Endothelial cell (in vitro differentiated cells): ENCODE measurements around the gene TUBB2B. TPM values are rescaled to one million over a fixed set of nuclear protein-coding genes. Genes with fewer than 3 reads are reported as not detected.

ENCODE experiments used
- DNase-seq: peaks from one replicate; pipeline ENCODE4 v3.0.0; 2021; ENCODE audit warnings: low spot score
- H3K27ac Mint-ChIP-seq: one replicate; pipeline ENCODE4 v1.8.0; 2021; ENCODE audit warnings: mixed read lengths, inconsistent platforms; ENCODE audit not compliant: unreplicated experiment
- H3K27me3 Mint-ChIP-seq: one replicate; pipeline ENCODE4 v1.8.0; 2021; ENCODE audit warnings: mild to moderate bottlenecking, moderate library complexity, mixed read lengths, inconsistent platforms; ENCODE audit not compliant: unreplicated experiment
- H3K36me3 Mint-ChIP-seq: one replicate; pipeline ENCODE4 v1.8.0; 2021; ENCODE audit warnings: mild to moderate bottlenecking, low read depth, mixed read lengths, inconsistent platforms; ENCODE audit not compliant: unreplicated experiment
- H3K4me1 Mint-ChIP-seq: one replicate; pipeline ENCODE4 v1.8.0; 2021; ENCODE audit warnings: mild to moderate bottlenecking, mixed read lengths, inconsistent platforms; ENCODE audit not compliant: unreplicated experiment
- H3K4me3 Mint-ChIP-seq: one replicate; pipeline ENCODE4 v1.8.0; 2021; ENCODE audit warnings: mild to moderate bottlenecking, mixed read lengths, inconsistent platforms; ENCODE audit not compliant: unreplicated experiment
- H3K9me3 Mint-ChIP-seq: one replicate; pipeline ENCODE4 v1.8.0; 2021; ENCODE audit warnings: mixed read lengths, inconsistent platforms; ENCODE audit not compliant: unreplicated experiment
- total RNA-seq: library from RNA; stranded (reverse); fragmentation: NEBNext Ultra II Directional; extraction: Animal tissue kit (Norgen Biotek cat#: 25700); gene quantifications from one replicate; pipeline ENCODE4 v1.2.1, GENCODE V29; 2021; ENCODE audit not compliant: unreplicated experiment
- TF ChIP-seq, protein P1 (sequence below): fragments of 200-600 bp; sonication (generic); IDR thresholded peaks from one replicate; pipeline ENCODE4 v1.5.0; 2021; ENCODE audit warnings: antibody characterized with exemption; ENCODE audit not compliant: unreplicated experiment

TUBB2B gene
- total RNA-seq, 1 donor from 2014 or later, result 93.2 TPM

- Mint-ChIP-seq H3K27ac (no peak overlapping the region), H3K4me3 (no peak overlapping the region), H3K4me1 (no peaks in the 10 kb centered on the region), H3K27me3 (peaks cover 16% of the 10 kb centered on the region), H3K36me3 (peaks cover 4% of the 10 kb centered on the region), H3K9me3 (no peaks in the 10 kb centered on the region)
- TF ChIP-seq, protein P1, sequence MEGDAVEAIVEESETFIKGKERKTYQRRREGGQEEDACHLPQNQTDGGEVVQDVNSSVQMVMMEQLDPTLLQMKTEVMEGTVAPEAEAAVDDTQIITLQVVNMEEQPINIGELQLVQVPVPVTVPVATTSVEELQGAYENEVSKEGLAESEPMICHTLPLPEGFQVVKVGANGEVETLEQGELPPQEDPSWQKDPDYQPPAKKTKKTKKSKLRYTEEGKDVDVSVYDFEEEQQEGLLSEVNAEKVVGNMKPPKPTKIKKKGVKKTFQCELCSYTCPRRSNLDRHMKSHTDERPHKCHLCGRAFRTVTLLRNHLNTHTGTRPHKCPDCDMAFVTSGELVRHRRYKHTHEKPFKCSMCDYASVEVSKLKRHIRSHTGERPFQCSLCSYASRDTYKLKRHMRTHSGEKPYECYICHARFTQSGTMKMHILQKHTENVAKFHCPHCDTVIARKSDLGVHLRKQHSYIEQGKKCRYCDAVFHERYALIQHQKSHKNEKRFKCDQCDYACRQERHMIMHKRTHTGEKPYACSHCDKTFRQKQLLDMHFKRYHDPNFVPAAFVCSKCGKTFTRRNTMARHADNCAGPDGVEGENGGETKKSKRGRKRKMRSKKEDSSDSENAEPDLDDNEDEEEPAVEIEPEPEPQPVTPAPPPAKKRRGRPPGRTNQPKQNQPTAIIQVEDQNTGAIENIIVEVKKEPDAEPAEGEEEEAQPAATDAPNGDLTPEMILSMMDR, result no peak
- no peak for DNase-seq
Measured at GRCh38 chr6:3176562-3177355, 50.7 kb downstream of the TUBB2B start.

- DNase-seq, result no peak
- H3K27me3 Mint-ChIP-seq, result peaks cover 16% of the 10 kb centered on the region
- no peaks in the 10 kb centered on the region for H3K4me1 Mint-ChIP-seq
- H3K4me3 Mint-ChIP-seq, result no peak overlapping the region
- H3K9me3 Mint-ChIP-seq, result no peaks in the 10 kb centered on the region
- no peak overlapping the region for H3K27ac Mint-ChIP-seq
- peaks cover 4% of the 10 kb centered on the region for H3K36me3 Mint-ChIP-seq
- TF ChIP-seq, protein P1, result no peak
Measured at GRCh38 chr6:3175715-3176402, 51.6 kb downstream of the TUBB2B start.

Other genes starting within 250 kb of the TUBB2B start
- 58.8 TPM for gene NQO2, start 227.8 kb downstream of the TUBB2B start, total RNA-seq
- 34.7 TPM for gene RIPK1, start 159.2 kb downstream of the TUBB2B start, total RNA-seq
- 35.4 TPM for gene BPHL, start 108.9 kb downstream of the TUBB2B start, total RNA-seq
- gene TUBB2A, start 70.1 kb downstream of the TUBB2B start, total RNA-seq, result 73.6 TPM
- 9.7 TPM for gene PSMG4, start 31.3 kb upstream of the TUBB2B start, total RNA-seq
- 72.7 TPM for gene SLC22A23, start 229.4 kb upstream of the TUBB2B start, total RNA-seq